ENCODE results near the gene NR0B1. TPM values are rescaled to one million over a fixed set of nuclear protein-coding genes. Genes with fewer than 3 reads are reported as not detected.
A peak's percentile ranks its signal among the peaks of the same experiment; 100 is the strongest.

NR0B1 gene
- total and polyA plus RNA-seq, 2 of the 4 experiments (the other 2 are of a cell fraction) = not detected

DNA sequence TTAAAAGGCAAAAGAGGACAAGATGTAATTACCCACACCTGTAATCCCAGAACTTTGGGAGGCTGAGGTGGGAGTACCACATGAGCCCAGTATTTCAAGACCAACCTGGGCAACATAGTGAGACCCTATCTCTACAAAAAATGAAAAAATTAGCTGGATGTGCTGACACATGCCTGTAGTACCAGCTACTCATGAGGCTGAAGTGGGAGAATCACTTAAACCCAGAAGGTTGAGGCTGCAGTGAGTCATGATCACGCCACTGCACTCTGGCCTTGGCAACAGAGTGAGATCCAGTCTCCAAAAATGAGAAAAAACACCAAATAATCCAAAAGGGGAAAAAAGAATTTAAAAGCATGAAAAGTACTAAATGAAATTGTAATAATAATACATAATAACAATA, 30.8 kb downstream of the NR0B1 start:
- no TSS peak for BruUV-seq (replicated peaks)
- Histone ChIP-seq H3K36me3 (ENCODE audit: control insufficient read depth, insufficient read depth, low read length) (no peaks in the 10 kb centered on the region), H4K8ac (ENCODE audit: low read depth in 2 of 2, low read length in 2 of 2) (no peak overlapping the region), H3K23ac (ENCODE audit: low read depth, low read length) (no peak overlapping the region), H3K9ac (ENCODE audit: low read depth, low read length) (no peak overlapping the region), H4K91ac (ENCODE audit: insufficient read depth, low read depth, low read length) (no peak overlapping the region), H2BK120ac (ENCODE audit: low read depth, low read length) (no peak overlapping the region), H3K56ac (ENCODE audit: extremely low read depth, insufficient read depth, low read length) (no peak overlapping the region), H3K9me1 (ENCODE audit: insufficient read depth, low read length) (no peaks in the 10 kb centered on the region; the same call in 1 of the 2 replicates), H2AK9ac (replicated peaks; ENCODE audit: low read depth, low read length, poor library complexity) (no peak overlapping the region), H2AK5ac (ENCODE audit: low read depth, low read length) (no peak overlapping the region), H2BK20ac (ENCODE audit: low read depth, low read length) (no peak overlapping the region), H2BK15ac (ENCODE audit: low read depth, low read length) (no peak overlapping the region), H4K5ac (ENCODE audit: low read depth, low read length) (no peak overlapping the region), H2BK5ac (ENCODE audit: low read depth, low read length, poor library complexity, severe bottlenecking) (no peak overlapping the region), H3K27ac (ENCODE audit: insufficient read depth, low read length) (no peak overlapping the region), H3K9me3 (ENCODE audit: control insufficient read depth, insufficient read depth, low read length) (no peaks in the 10 kb centered on the region), H3K4ac (ENCODE audit: low read depth, low read length) (no peak overlapping the region), H3K18ac (ENCODE audit: low read depth, low read length) (no peak overlapping the region), H4K20me1 (ENCODE audit: insufficient read depth, low read length) (no peaks in the 10 kb centered on the region), H2AFZ (replicated peaks; ENCODE audit: low read length, poor library complexity) (no peak overlapping the region), H3K79me1 (ENCODE audit: low read depth in 1 of 2, low read length in 2 of 2) (no peaks in the 10 kb centered on the region), H3K4me1 (ENCODE audit: control insufficient read depth, insufficient read depth, low read length) (no peaks in the 10 kb centered on the region; the same call in 1 of the 2 replicates), H3K14ac (replicated peaks; ENCODE audit: low read depth, low read length) (no peak overlapping the region), H3K27me3 (ENCODE audit: control insufficient read depth, insufficient read depth, low read length) (no peaks in the 10 kb centered on the region), H3K4me3 (ENCODE audit: insufficient read depth, low read depth, low read length) (no peak overlapping the region), H3K4me2 (ENCODE audit: low read depth, low read length) (no peak overlapping the region)
- in situ Hi-C loops (cut with MboI; ENCODE audit: low sequenced_read_pairs) = loop anchor here (5.0 kb wide), 1 partner anchor 224 kb away; no protein-coding TSS in a partner anchor
- DNase-seq (peak; percentile 34), ATAC-seq (ENCODE audit: low read depth) (no peak)
- WGBS, 2 experiments (ENCODE audit: extremely low coverage in 2 of 2, insufficient read length in 1 of 2) = no CpG with 5 or more reads among the region's 1 CpG
- intact Hi-C loops (cut with micrococcal nuclease) = no loop called here
- CTCF ChIA-PET = no interaction called here
- TF ChIP-seq CHD1 (IDR thresholded peaks at IDR 0.05; ENCODE audit: low read depth, low read length) = no peak
- TF ChIP-seq, protein P1, sequence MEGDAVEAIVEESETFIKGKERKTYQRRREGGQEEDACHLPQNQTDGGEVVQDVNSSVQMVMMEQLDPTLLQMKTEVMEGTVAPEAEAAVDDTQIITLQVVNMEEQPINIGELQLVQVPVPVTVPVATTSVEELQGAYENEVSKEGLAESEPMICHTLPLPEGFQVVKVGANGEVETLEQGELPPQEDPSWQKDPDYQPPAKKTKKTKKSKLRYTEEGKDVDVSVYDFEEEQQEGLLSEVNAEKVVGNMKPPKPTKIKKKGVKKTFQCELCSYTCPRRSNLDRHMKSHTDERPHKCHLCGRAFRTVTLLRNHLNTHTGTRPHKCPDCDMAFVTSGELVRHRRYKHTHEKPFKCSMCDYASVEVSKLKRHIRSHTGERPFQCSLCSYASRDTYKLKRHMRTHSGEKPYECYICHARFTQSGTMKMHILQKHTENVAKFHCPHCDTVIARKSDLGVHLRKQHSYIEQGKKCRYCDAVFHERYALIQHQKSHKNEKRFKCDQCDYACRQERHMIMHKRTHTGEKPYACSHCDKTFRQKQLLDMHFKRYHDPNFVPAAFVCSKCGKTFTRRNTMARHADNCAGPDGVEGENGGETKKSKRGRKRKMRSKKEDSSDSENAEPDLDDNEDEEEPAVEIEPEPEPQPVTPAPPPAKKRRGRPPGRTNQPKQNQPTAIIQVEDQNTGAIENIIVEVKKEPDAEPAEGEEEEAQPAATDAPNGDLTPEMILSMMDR (conservative IDR thresholded peaks at IDR 0.05; ENCODE audit: low read depth, low read length) = no peak
- TF ChIP-seq, protein P2, sequence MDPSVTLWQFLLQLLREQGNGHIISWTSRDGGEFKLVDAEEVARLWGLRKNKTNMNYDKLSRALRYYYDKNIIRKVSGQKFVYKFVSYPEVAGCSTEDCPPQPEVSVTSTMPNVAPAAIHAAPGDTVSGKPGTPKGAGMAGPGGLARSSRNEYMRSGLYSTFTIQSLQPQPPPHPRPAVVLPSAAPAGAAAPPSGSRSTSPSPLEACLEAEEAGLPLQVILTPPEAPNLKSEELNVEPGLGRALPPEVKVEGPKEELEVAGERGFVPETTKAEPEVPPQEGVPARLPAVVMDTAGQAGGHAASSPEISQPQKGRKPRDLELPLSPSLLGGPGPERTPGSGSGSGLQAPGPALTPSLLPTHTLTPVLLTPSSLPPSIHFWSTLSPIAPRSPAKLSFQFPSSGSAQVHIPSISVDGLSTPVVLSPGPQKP (IDR thresholded peaks at IDR 0.05; ENCODE audit: borderline replicate concordance, low read depth, low read length) = no peak
- TF ChIP-seq MAFK (IDR thresholded peaks at IDR 0.05; ENCODE audit: low read depth, low read length) = no peak
- no peak for TF ChIP-seq RFX5 (IDR thresholded peaks at IDR 0.05; ENCODE audit: low read depth, low read length)
- no peak for TF ChIP-seq SMC3 (IDR thresholded peaks at IDR 0.05; ENCODE audit: low read depth, low read length)
- TF ChIP-seq RAD21 (IDR thresholded peaks at IDR 0.05; ENCODE audit: low read length) = no peak
- TF ChIP-seq, protein P3, sequence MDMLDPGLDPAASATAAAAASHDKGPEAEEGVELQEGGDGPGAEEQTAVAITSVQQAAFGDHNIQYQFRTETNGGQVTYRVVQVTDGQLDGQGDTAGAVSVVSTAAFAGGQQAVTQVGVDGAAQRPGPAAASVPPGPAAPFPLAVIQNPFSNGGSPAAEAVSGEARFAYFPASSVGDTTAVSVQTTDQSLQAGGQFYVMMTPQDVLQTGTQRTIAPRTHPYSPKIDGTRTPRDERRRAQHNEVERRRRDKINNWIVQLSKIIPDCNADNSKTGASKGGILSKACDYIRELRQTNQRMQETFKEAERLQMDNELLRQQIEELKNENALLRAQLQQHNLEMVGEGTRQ (IDR thresholded peaks at IDR 0.05; ENCODE audit: low read depth, low read length) = no peak
- TF ChIP-seq CEBPB (IDR thresholded peaks at IDR 0.05; ENCODE audit: low read depth, low read length) = no peak
- TF ChIP-seq FOS (IDR thresholded peaks at IDR 0.05; ENCODE audit: low read depth, low read length) = no peak
- TF ChIP-seq RCOR1 (IDR thresholded peaks at IDR 0.05; ENCODE audit: insufficient replicate concordance, low read length) = no peak
- TF ChIP-seq POLR2A (IDR thresholded peaks at IDR 0.05; ENCODE audit: low read depth, low read length) = no peak
- no peak for TF ChIP-seq NFE2L2 (IDR thresholded peaks at IDR 0.05; ENCODE audit: low read depth, low read length)
- TF ChIP-seq MAZ (IDR thresholded peaks at IDR 0.05; ENCODE audit: borderline replicate concordance, low read depth, low read length) = no peak
- TF ChIP-seq MXI1 (IDR thresholded peaks at IDR 0.05; ENCODE audit: borderline replicate concordance, low read depth, low read length) = no peak
- TF ChIP-seq BHLHE40 (IDR thresholded peaks at IDR 0.05; ENCODE audit: low read depth, low read length) = no peak
- POLR2A ChIA-PET (ENCODE audit: unreplicated experiment) = no interaction called here
- dilution Hi-C loops (cut with HindIII; ENCODE audit: low sequenced_read_pairs, unreplicated experiment) = no loop called here
